Neuronal stem cell (in vitro differentiated cells): ENCODE data around the gene ARHGAP24.

Source experiments
- DNase-seq: peaks from one replicate; pipeline ENCODE4 v3.0.0-alpha.2; 2013; ENCODE audit warnings: low spot score
- H2AFZ ChIP-seq: one replicate; pipeline ENCODE4 v1.6.1; 2013; ENCODE audit warnings: mild to moderate bottlenecking, low read length, inconsistent platforms
- H2AK5ac ChIP-seq: 2 replicates; pipeline ENCODE4 v1.6.1; 2013; ENCODE audit warnings: low read depth, mild to moderate bottlenecking, inconsistent platforms, low read length, moderate library complexity, mixed read lengths
- H2BK120ac ChIP-seq: 2 replicates; pipeline ENCODE4 v1.6.1; 2013; ENCODE audit warnings: low read depth, mild to moderate bottlenecking, inconsistent platforms, low read length, moderate library complexity, mixed read lengths
- H2BK12ac ChIP-seq: one replicate; pipeline ENCODE4 v1.6.1; 2013; ENCODE audit warnings: low read length, inconsistent platforms
- H2BK15ac ChIP-seq: 2 replicates; pipeline ENCODE4 v1.6.1; 2013; ENCODE audit warnings: mild to moderate bottlenecking, low read length, inconsistent platforms, mixed read lengths
- H2BK5ac ChIP-seq: one replicate; pipeline ENCODE4 v1.6.1; 2013; ENCODE audit warnings: inconsistent platforms, mild to moderate bottlenecking, low read length, moderate library complexity
- H3K14ac ChIP-seq: one replicate; pipeline ENCODE4 v1.6.1; 2013; ENCODE audit warnings: low read length, inconsistent platforms
- H3K18ac ChIP-seq: 2 replicates; pipeline ENCODE4 v1.6.1; 2013; ENCODE audit warnings: low read length, inconsistent platforms
- H3K23ac ChIP-seq: 2 replicates; pipeline ENCODE4 v1.6.1; 2013; ENCODE audit warnings: low read depth, mild to moderate bottlenecking, mixed read lengths, low read length, inconsistent platforms; ENCODE audit not compliant: poor library complexity
- H3K27ac ChIP-seq: replicated peaks from 3 replicates; pipeline ENCODE4 v1.5.1; 2013; ENCODE audit warnings: low read length, inconsistent platforms
- H3K27me3 ChIP-seq, 3 experiments: 2 replicates each; pipeline ENCODE4 v1.6.1; 2013; ENCODE audit warnings: low read length in 3 of 3, mild to moderate bottlenecking in 2 of 3, inconsistent platforms in 1 of 3, low read depth in 1 of 3, mixed read lengths in 1 of 3, moderate library complexity in 1 of 3; ENCODE audit not compliant: control insufficient read depth in 3 of 3, insufficient read depth in 3 of 3
- H3K36me3 ChIP-seq, 2 donors: replicated peaks in 1 of 2; 2 replicates each; pipeline ENCODE4 v1.6.1; 2013; ENCODE audit warnings: low read length in 2 of 2; ENCODE audit not compliant: control insufficient read depth in 2 of 2, insufficient read depth in 2 of 2
- H3K4ac ChIP-seq: 2 replicates; pipeline ENCODE4 v1.6.1; 2013; ENCODE audit warnings: inconsistent platforms, mild to moderate bottlenecking, low read length, moderate library complexity
- H3K4me1 ChIP-seq, 2 donors: 1 replicate in 1 of 2; 2 replicates in 1 of 2; pipeline ENCODE4 v1.6.1; 2013; ENCODE audit warnings: low read length in 2 of 2, low read depth in 1 of 2; ENCODE audit not compliant: control insufficient read depth in 2 of 2, insufficient read depth in 1 of 2
- H3K4me2 ChIP-seq: one replicate; pipeline ENCODE4 v1.6.1; 2013; ENCODE audit warnings: mild to moderate bottlenecking, low read length, inconsistent platforms; ENCODE audit not compliant: insufficient read depth, poor library complexity, severe bottlenecking
- H3K4me3 ChIP-seq, 2 donors: 2 replicates each; pipeline ENCODE4 v1.5.1; 2013; ENCODE audit warnings: low read length in 2 of 2, mild to moderate bottlenecking in 2 of 2, inconsistent platforms in 1 of 2, moderate library complexity in 1 of 2
- H3K79me1 ChIP-seq: one replicate; pipeline ENCODE4 v1.6.1; 2013; ENCODE audit warnings: low read depth, mild to moderate bottlenecking, inconsistent platforms, low read length, moderate library complexity
- H3K9ac ChIP-seq: one replicate; pipeline ENCODE4 v1.6.1; 2013; ENCODE audit warnings: mild to moderate bottlenecking, low read depth, low read length, inconsistent platforms; ENCODE audit not compliant: poor library complexity
- H3K9me3 ChIP-seq, 2 donors: replicated peaks in 1 of 2; 2 replicates each; pipeline versions ENCODE3 to v1.6.1; 2013; ENCODE audit warnings: low read length in 2 of 2, mild to moderate bottlenecking in 2 of 2, inconsistent platforms in 1 of 2, low read depth in 1 of 2, mixed read lengths in 1 of 2, moderate library complexity in 1 of 2; ENCODE audit not compliant: control insufficient read depth in 2 of 2, insufficient read depth in 1 of 2
- H4K8ac ChIP-seq: one replicate; pipeline ENCODE4 v1.6.1; 2013; ENCODE audit warnings: low read depth, mild to moderate bottlenecking, inconsistent platforms, low read length, moderate library complexity
- H4K91ac ChIP-seq: one replicate; pipeline ENCODE4 v1.6.1; 2013; ENCODE audit warnings: low read length, low read depth, mild to moderate bottlenecking, inconsistent platforms; ENCODE audit not compliant: poor library complexity
- WGBS, 2 donors: extraction: QIAGEN DNeasy Blood & Tissue Kit; methylation state at CpG; one replicate each; pipeline ENCODE4 v1.1.7; 2013; ENCODE audit warnings: missing lambda C conversion rate in 2 of 2, mixed read lengths in 1 of 2; ENCODE audit not compliant: insufficient read length in 2 of 2, insufficient replicate concordance in 1 of 2; ENCODE audit errors: extremely low coverage in 2 of 2; 5-methylcytosine and 5-hydroxymethylcytosine counted together

The ARHGAP24 gene

DNA sequence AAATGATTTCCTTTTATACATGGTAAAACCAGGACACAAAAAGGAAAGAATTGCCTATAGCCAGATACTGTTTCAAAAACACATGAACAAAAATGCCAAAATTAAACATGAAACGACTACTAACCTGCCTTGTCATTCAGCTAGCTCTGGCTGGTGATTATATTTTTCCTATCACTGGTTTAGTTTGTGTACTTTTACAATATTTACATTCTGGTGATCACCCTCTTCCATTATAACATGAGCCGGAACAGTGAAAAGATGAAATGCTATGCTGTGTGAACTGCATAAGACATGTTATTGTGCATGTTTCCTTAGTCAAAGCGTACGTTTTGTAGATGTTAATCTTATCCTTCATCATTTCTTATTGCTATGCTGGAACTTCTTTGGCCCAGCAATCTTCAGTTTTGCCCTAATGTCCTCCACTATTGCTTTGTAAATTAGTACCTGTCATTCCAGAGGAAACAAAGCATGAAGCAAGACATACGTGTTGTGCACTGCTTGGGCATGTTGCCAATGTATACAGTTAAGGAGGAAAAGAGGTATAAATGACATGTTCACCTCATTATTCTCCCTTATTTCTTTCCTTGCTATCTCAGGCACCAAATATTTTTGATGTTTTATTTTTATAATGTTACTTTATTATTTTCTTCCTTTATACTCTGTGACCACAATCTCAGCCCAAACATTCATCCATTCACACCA lies 386.3 kb downstream of the ARHGAP24 start:
- Histone ChIP-seq H3K27ac (no peak overlapping the region), H3K4ac (no peak overlapping the region), H3K4me2 (no peak overlapping the region), H3K18ac (no peak overlapping the region), H3K36me3 (no peaks in the 10 kb centered on the region), H2BK12ac (no peak overlapping the region), H3K23ac (no peak overlapping the region), H3K9me3 (no peaks in the 10 kb centered on the region), H4K91ac (no peak overlapping the region), H3K27me3 (no peaks in the 10 kb centered on the region), H3K4me3 (no peak overlapping the region), H3K9ac (no peak overlapping the region), H2AK5ac (no peak overlapping the region), H4K8ac (no peak overlapping the region), H2BK5ac (no peak overlapping the region), H3K14ac (no peak overlapping the region), H2BK15ac (no peak overlapping the region), H3K4me1 (no peaks in the 10 kb centered on the region), H3K79me1 (no peaks in the 10 kb centered on the region), H2AFZ (no peak overlapping the region), H2BK120ac (no peak overlapping the region)
- no CpG with 5 or more reads among the region's 5 CpGs for WGBS, 2 donors
- no peak for DNase-seq

GRCh38 chr4:85862896-85863295 lies 387.9 kb downstream of the ARHGAP24 start:
- no peak overlapping the region for H2BK120ac ChIP-seq
- no peak overlapping the region for H4K8ac ChIP-seq
- no peak overlapping the region for H3K14ac ChIP-seq
- no peaks in the 10 kb centered on the region for H3K9me3 ChIP-seq
- H3K9ac ChIP-seq = no peak overlapping the region
- no peak overlapping the region for H2BK12ac ChIP-seq
- H3K27me3 ChIP-seq = no peaks in the 10 kb centered on the region
- no peaks in the 10 kb centered on the region for H3K36me3 ChIP-seq
- H3K79me1 ChIP-seq = no peaks in the 10 kb centered on the region
- H2BK5ac ChIP-seq = no peak overlapping the region
- no peak overlapping the region for H4K91ac ChIP-seq
- H3K4ac ChIP-seq = no peak overlapping the region
- peak overlapping the region; percentile 21 for H2AFZ ChIP-seq
- no peak overlapping the region for H3K4me2 ChIP-seq
- no peak overlapping the region for H3K4me3 ChIP-seq
- no CpG with 5 or more reads among the region's 4 CpGs for WGBS, 2 donors
- H3K23ac ChIP-seq = no peak overlapping the region
- no peak overlapping the region for H3K18ac ChIP-seq
- peaks cover 0 to 2% of the 10 kb centered on the region in 2 donors for H3K4me1 ChIP-seq
- no peak overlapping the region for H2AK5ac ChIP-seq
- no peak for DNase-seq
- H2BK15ac ChIP-seq = no peak overlapping the region
- no peak overlapping the region for H3K27ac ChIP-seq

DNA sequence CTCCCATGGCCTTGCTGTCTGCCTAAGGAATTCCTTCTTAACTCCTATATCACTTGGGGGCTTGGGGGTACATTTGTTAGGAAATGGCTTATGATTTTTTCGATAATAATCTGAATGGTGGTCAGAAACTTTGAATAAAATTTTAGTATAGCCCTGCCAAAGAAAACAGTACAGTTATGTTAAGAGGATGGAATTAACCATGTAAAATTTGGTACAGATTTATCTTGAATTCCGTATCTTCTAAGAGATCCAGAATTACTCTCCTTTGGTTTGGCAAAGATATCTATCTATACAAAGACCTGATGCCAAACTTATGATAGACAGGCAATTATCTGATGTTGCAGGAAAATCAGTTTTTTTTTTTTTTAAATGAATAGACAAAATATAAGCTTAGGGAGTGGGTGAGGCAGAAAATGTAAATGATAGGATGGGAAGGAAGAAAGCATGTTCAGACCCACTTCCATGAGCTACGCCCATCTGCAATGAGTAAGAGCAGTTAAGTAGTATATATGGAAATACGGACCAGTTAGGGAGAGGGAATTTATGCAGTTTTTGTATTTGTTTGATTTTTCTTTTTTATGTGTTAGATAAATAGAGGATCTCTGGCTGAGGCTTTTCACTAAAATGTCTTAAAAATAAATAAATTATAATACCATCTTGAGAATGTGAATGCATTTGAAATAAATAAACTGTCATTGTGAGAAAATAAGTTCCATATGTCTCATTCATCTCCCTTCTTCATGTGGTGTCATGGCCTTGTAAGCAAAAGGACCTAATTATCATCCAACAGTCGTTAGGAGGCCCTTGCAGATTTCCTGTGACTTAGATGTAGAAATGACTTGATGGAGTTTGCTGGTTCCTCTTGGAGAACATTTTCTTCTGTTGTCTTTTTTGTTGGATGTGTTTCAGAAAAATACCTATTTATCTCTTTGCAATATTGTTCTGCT lies 389.6 kb downstream of the ARHGAP24 start:
- no CpG with 5 or more reads among the region's 5 CpGs for WGBS, 2 donors
- no peak for DNase-seq
- no peak overlapping the region for H3K23ac ChIP-seq
- H2BK15ac ChIP-seq = no peak overlapping the region
- H3K9me3 ChIP-seq = no peaks in the 10 kb centered on the region
- H3K4me1 ChIP-seq = peaks cover 2 to 3% of the 10 kb centered on the region in 2 donors
- H3K4me3 ChIP-seq = no peak overlapping the region
- no peak overlapping the region for H2BK12ac ChIP-seq
- no peak overlapping the region for H2BK120ac ChIP-seq
- no peak overlapping the region for H3K4me2 ChIP-seq
- no peaks in the 10 kb centered on the region for H3K79me1 ChIP-seq
- H2AFZ ChIP-seq = peak overlapping the region; percentile 55
- H3K14ac ChIP-seq = no peak overlapping the region
- H3K4ac ChIP-seq = no peak overlapping the region
- no peak overlapping the region for H2BK5ac ChIP-seq
- no peaks in the 10 kb centered on the region for H3K36me3 ChIP-seq
- H4K8ac ChIP-seq = no peak overlapping the region
- H4K91ac ChIP-seq = no peak overlapping the region
- H2AK5ac ChIP-seq = no peak overlapping the region
- no peak overlapping the region for H3K9ac ChIP-seq
- H3K27me3 ChIP-seq = no peaks in the 10 kb centered on the region
- no peak overlapping the region for H3K18ac ChIP-seq
- no peak overlapping the region for H3K27ac ChIP-seq

DNA sequence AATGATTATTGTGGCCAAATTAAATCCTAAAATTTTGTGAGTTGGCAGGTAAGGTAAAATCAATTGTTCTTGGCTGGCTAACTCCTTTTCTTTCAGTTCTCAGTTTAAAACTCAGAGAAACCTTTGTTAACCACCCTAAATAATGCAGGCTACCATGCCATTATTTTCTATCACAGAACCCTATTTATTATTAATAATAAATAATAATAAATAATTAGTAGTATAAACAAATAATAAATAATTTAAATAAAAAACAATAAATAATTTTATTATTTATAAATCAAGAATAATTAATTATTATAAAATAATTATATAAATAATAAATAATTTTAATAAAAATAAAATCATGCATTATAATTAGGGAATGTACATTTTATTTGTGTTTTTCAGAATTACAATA lies 390.3 kb downstream of the ARHGAP24 start:
- Histone ChIP-seq H3K4me2 (no peak overlapping the region), H3K4me1 (peaks cover 2 to 3% of the 10 kb centered on the region in 2 donors), H3K4me3 (no peak overlapping the region), H3K14ac (no peak overlapping the region), H2BK120ac (no peak overlapping the region), H2BK5ac (no peak overlapping the region), H3K23ac (no peak overlapping the region), H3K9me3 (no peaks in the 10 kb centered on the region), H3K36me3 (no peaks in the 10 kb centered on the region), H2BK15ac (no peak overlapping the region), H4K91ac (no peak overlapping the region), H2AFZ (no peak overlapping the region), H4K8ac (no peak overlapping the region), H2BK12ac (no peak overlapping the region), H3K27ac (no peak overlapping the region), H3K18ac (no peak overlapping the region), H3K4ac (no peak overlapping the region), H3K79me1 (no peaks in the 10 kb centered on the region), H2AK5ac (no peak overlapping the region), H3K9ac (no peak overlapping the region), H3K27me3 (no peaks in the 10 kb centered on the region)
- DNase-seq = no peak
